GM19351 (cell line): ENCODE measurements around the gene APOO.

Experiments used
- ATAC-seq: cut with Tn5 transposase; IDR thresholded peaks from one replicate; pipeline ENCODE4 v1.9.1; 2021; ENCODE audit warnings: mild to moderate bottlenecking, moderate library complexity; ENCODE audit not compliant: unreplicated experiment

Gene APOO

DNA sequence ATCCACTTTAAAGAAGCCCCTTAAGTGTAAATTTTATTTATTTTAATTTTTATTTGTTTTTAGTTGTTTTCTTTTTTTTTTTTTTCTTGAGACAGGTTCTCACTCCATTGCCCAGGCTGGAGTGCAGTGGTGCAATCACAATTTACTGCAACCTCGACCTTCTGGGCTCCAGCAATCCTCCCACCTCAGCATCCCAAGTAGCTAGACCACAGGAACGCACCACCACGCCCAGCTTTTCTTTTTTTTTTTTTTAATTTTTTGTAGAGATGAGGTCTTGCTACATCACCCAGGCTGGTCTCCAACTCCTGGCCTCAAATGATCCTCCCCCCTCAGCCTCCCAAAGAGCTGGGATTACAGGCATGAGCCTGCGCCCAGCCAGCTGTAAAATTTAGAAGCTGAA lies 118.8 kb downstream of the APOO start:
- ATAC-seq, result no peak

DNA sequence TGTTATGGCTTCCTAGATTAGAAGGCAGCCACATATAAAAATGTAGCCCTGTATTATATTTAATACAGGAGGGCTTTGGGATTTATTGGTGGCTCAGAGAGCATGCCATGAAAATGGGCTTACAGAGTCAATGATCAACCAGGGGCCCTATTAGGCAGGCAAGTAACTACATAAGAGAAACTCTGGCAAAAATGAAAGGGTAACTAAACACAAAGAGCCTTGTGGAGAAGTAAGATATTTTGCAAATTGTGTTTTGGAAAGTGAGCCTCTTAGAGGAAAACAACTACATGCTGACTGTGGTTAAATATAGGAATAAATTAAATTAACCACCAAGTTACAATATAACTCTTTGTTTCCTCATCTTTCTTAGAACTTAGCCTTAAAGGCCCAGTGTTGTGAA lies 119.2 kb downstream of the APOO start:
- no peak for ATAC-seq

DNA sequence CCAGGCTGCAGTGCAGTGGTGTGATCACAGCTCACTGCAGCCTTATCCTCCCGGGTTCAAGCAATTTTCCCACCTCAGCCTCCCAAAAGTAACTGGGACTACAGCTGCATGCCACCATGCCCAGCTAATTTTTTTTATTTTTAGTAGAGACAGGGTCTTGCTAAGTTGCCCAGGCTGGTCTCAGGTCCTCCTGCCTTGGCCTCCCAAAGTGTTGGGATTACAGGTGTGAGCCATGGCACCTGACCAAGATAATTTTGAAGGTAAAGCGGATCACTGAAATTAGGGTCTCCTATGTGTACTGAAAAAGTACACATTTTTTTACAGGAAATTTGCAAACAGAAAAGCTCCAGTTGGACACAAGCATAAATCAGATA lies 120.0 kb downstream of the APOO start:
- no peak for ATAC-seq

DNA sequence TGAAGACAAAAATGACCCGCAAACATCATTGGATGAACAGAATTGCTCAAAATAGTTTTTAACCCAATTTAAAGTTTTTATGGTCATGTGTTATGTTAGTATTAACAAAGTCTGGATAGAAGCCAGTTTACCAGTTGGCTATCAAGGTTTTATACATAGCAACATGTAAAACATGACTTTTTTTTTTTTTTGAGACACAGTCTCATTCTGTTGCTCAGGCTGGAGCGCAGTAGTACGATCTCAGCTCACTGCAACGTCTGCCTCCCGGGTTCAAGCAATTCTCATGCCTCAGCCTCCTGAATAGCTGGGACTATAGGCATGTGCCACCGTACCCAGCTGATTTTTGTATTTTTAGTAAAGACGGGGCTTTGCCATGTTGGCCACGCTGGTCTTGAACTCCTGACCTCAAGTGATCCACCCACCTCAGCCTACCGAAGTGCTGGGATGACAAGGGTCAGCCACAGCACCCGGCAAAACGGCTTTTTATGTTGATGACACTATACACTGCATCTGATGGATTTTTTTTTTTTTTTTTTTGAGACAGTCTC lies 121.4 kb downstream of the APOO start:
- ATAC-seq, result no peak

DNA sequence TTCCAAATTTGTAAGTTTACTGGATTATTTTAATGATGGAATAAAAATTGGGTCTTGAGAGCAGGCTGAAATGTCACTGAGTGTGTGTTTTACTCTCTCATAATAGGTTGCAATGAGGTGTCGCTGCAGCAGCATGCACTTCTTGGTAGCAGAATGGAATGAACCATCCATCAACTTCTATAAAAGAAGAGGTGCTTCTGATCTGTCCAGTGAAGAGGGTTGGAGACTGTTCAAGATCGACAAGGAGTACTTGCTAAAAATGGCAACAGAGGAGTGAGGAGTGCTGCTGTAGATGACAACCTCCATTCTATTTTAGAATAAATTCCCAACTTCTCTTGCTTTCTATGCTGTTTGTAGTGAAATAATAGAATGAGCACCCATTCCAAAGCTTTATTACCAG lies 122.2 kb downstream of the APOO start:
- no peak for ATAC-seq

DNA sequence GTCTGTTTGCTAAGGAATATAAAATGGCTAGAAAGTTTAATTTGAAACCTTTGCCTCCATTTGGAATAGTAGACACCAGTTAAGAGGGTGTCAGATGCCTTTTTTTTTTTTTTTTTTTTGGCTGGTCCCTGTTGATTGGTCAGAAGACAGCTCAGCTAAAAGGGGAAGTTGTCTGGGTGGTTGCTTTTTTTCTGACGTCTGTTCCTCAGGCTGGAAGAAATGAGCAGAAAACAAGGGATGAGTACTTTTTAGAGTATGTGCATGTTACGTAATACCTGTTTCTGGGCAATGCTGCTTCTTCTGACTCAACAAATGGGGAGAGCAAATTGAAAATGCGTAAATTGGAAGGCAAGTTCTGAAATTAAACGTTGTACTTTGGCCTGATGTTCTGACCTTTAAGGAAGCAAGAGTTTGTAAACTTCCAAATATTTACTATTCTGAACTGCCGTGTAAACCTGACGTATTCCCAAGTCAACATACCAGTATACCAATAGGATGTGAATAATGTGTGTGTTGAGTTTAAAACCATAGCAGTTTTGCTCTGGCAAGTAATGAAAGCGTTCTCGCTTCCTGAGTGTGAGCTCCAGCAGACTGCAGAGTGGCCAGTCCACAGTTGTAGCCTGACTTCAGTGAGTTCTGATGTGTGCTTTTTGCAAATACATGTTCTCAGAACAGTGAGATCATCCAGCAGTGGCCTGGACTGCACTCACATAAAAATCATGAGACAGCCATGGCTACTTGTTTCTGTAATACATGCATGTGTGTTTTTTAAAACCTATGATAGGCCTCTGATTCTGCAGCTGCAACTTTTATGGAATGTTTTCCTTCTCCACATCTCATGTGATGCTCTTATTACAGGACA lies 123.0 kb downstream of the APOO start:
- ATAC-seq, result no peak

DNA sequence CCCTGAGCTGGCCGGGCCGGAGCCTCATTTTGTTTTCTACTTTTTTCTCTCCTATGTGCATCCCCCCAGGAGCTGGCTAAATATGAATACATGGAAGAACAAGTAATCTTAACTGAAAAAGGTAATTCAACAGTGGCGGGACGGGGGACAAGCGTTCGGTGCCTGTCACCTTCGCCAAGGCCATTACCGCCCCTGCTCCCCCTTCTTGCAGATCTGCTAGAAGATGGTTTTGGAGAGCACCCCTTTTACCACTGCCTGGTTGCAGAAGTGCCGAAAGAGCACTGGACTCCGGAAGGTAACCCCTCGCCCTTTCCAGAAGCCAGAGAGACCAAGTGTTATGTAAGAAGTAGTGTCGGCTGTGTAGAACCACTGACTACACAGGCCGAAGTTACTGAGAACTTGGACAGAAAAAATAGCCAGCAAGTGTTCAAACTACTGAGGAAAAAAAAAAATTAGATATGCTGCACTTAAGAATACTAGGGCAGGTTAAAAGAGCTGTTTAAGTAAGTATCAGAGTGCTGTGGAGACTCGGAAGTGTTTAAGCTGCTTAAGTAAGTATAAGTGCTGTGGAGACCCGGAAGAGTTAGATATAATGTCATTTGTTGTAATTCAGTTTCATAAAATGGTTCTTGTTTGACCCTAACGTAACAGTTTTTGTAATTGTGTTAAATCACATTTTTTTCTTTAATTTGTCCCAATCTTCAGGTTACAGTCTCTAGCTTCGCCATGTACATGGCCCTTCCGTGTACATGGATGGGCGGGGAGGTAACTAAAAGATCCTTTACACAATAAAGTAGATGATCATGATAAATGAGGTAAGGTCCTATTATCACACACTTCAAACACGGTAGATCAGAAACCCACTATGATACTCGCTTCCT lies 123.9 kb downstream of the APOO start:
- no peak for ATAC-seq
